ENCODE results near the gene PHC2.

PHC2 gene

GRCh38 chr1:33373606-33374005 lies 57.3 kb downstream of the PHC2 start:
- no peak for TF ChIP-seq ARNTL (CRISPR knock-in tag; IDR thresholded peaks at IDR 0.05; ENCODE audit: borderline replicate concordance, low read depth)
- TF ChIP-seq OSR1 (CRISPR knock-in tag; IDR thresholded peaks at IDR 0.05), result no peak
- TF ChIP-seq PATZ1 (CRISPR knock-in tag; IDR thresholded peaks at IDR 0.05; ENCODE audit: borderline replicate concordance), result no peak
- no peak for TF ChIP-seq ZFP3 (CRISPR knock-in tag; IDR thresholded peaks at IDR 0.05)
- no peak for TF ChIP-seq CSDC2 (CRISPR knock-in tag; IDR thresholded peaks at IDR 0.05)
- no peak for TF ChIP-seq TOX (CRISPR knock-in tag; IDR thresholded peaks at IDR 0.05; ENCODE audit: borderline replicate concordance)
- ATAC-seq, result no peak

GRCh38 chr1:33372677-33373076 lies 58.2 kb downstream of the PHC2 start:
- ATAC-seq, result no peak
- TF ChIP-seq ZC3H10 (CRISPR knock-in tag; IDR thresholded peaks at IDR 0.05), result no peak
- no peak for TF ChIP-seq PATZ1 (CRISPR knock-in tag; IDR thresholded peaks at IDR 0.05; ENCODE audit: borderline replicate concordance)
- TF ChIP-seq ZNF565 (CRISPR knock-in tag; conservative IDR thresholded peaks at IDR 0.05; ENCODE audit: low read depth), result no peak
- TF ChIP-seq ZNF8 (CRISPR knock-in tag; IDR thresholded peaks at IDR 0.05), result no peak
- TF ChIP-seq, protein P1, sequence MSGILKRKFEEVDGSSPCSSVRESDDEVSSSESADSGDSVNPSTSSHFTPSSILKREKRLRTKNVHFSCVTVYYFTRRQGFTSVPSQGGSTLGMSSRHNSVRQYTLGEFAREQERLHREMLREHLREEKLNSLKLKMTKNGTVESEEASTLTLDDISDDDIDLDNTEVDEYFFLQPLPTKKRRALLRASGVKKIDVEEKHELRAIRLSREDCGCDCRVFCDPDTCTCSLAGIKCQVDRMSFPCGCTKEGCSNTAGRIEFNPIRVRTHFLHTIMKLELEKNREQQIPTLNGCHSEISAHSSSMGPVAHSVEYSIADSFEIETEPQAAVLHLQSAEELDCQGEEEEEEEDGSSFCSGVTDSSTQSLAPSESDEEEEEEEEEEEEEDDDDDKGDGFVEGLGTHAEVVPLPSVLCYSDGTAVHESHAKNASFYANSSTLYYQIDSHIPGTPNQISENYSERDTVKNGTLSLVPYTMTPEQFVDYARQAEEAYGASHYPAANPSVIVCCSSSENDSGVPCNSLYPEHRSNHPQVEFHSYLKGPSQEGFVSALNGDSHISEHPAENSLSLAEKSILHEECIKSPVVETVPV (CRISPR knock-in tag; IDR thresholded peaks at IDR 0.05), result no peak
- no peak for TF ChIP-seq OSR1 (CRISPR knock-in tag; IDR thresholded peaks at IDR 0.05)
- TF ChIP-seq GLIS3 (CRISPR knock-in tag; IDR thresholded peaks at IDR 0.05), result no peak
- no peak for TF ChIP-seq PPARA (CRISPR knock-in tag; IDR thresholded peaks at IDR 0.05; ENCODE audit: borderline replicate concordance)
- TF ChIP-seq CSDC2 (CRISPR knock-in tag; IDR thresholded peaks at IDR 0.05), result no peak
- TF ChIP-seq ESRRG (CRISPR knock-in tag; IDR thresholded peaks at IDR 0.05), result no peak

DNA sequence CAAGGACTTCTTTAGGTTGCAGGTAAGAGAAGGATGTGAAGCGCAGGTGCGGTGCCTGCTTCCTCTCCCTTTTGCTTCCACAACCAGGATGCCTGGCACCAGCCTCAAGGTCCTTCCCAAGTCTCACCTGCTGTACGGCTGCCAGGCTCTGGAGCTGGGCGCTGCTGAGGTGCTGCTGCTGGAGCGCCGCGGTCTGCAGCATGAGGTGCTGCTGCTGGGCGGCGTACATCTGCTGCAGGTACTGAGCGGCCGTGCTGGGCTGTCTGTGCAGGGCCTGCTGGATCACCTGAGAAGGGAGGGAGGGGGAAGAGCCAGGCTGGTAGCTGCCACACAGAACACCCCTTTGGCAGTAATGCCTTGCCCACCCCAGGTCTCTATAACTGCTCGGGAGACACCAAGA lies 58.7 kb downstream of the PHC2 start:
- ATAC-seq, result no peak
- TF ChIP-seq TOX (CRISPR knock-in tag; IDR thresholded peaks at IDR 0.05; ENCODE audit: borderline replicate concordance) (no peak), ZFP30 (CRISPR knock-in tag; IDR thresholded peaks at IDR 0.05) (no peak), PATZ1 (CRISPR knock-in tag; IDR thresholded peaks at IDR 0.05; ENCODE audit: borderline replicate concordance) (no peak), CSDC2 (CRISPR knock-in tag; IDR thresholded peaks at IDR 0.05) (no peak), TCF4 (CRISPR knock-in tag; IDR thresholded peaks at IDR 0.05; ENCODE audit: borderline replicate concordance) (no peak), ARNTL (CRISPR knock-in tag; IDR thresholded peaks at IDR 0.05; ENCODE audit: borderline replicate concordance, low read depth) (no peak), ZFP3 (CRISPR knock-in tag; IDR thresholded peaks at IDR 0.05) (no peak), ZC3H10 (CRISPR knock-in tag; IDR thresholded peaks at IDR 0.05) (no peak), SNAI2 (CRISPR knock-in tag; IDR thresholded peaks at IDR 0.05) (no peak), ISL1 (CRISPR knock-in tag; IDR thresholded peaks at IDR 0.05) (no peak), ESRRG (CRISPR knock-in tag; IDR thresholded peaks at IDR 0.05) (no peak), RARB (CRISPR knock-in tag; IDR thresholded peaks at IDR 0.05) (no peak)
- TF ChIP-seq, protein P1 (CRISPR knock-in tag; IDR thresholded peaks at IDR 0.05), result no peak

- ATAC-seq, result no peak
- TF ChIP-seq TSHZ2 (CRISPR knock-in tag; IDR thresholded peaks at IDR 0.05) (no peak), POU6F1 (CRISPR knock-in tag; IDR thresholded peaks at IDR 0.05; ENCODE audit: borderline replicate concordance, low read depth) (no peak), SNAI2 (CRISPR knock-in tag; IDR thresholded peaks at IDR 0.05) (no peak), ESRRG (CRISPR knock-in tag; IDR thresholded peaks at IDR 0.05) (no peak)
Measured at GRCh38 chr1:33371334-33371733, 59.6 kb downstream of the PHC2 start.
